ENCODE measurements around the gene ASCC3. TPM values are rescaled to one million over a fixed set of nuclear protein-coding genes. Genes with fewer than 3 reads are reported as not detected.
A peak's percentile ranks its signal among the peaks of the same experiment; 100 is the strongest.

Gene ASCC3
- total and polyA plus RNA-seq, 2 experiments from 2014 or later: 49.1 to 60.2 TPM

- peak overlapping the region; percentile 23 for H3K4me2 ChIP-seq (ENCODE audit: unreplicated experiment)
- no peak overlapping the region; the same call in 1 of the 2 replicates for H3K9ac ChIP-seq
- no peak for TF ChIP-seq EZH2 (IDR thresholded peaks at IDR 0.05; ENCODE audit: insufficient read depth, poor library complexity, severe bottlenecking)
- TF ChIP-seq EZH2phosphoT487 (IDR thresholded peaks at IDR 0.05; ENCODE audit: insufficient read depth, low read depth): no peak
- H2AFZ ChIP-seq: no peak overlapping the region
- peaks cover 22% of the 10 kb centered on the region; the same call in 1 of the 2 replicates for H3F3A ChIP-seq (ENCODE audit: insufficient read depth)
- H3K27me3 ChIP-seq (replicated peaks; ENCODE audit: insufficient read depth): no peaks in the 10 kb centered on the region
- no peak overlapping the region for H3K4me3 ChIP-seq
- H3K27ac ChIP-seq: peak overlapping the region; percentile 48
- H3K36me3 ChIP-seq (ENCODE audit: low read depth): peaks cover 29% of the 10 kb centered on the region
- H3K9me3 ChIP-seq (ENCODE audit: low read depth): no peaks in the 10 kb centered on the region
- WGBS, 2 experiments (ENCODE audit: low coverage in 1 of 2, low lambda C conversion rate in 2 of 2, missing lambda C conversion rate in 2 of 2): 85 to 86% methylated on average over 2 of the region's 2 CpGs
- in situ Hi-C loops (cut with MboI): no loop called here
- no peaks in the 10 kb centered on the region for H3K9me2 ChIP-seq (ENCODE audit: insufficient read depth)
- DNase-seq: peak; percentile 66
- H4K20me1 ChIP-seq (ENCODE audit: insufficient read depth): no peaks in the 10 kb centered on the region
- H3K4me1 ChIP-seq (ENCODE audit: insufficient read depth): peaks cover 31% of the 10 kb centered on the region
- H3K79me2 ChIP-seq (ENCODE audit: insufficient read depth): no peaks in the 10 kb centered on the region
Observed at GRCh38 chr6:100622907-100623692, 258.0 kb downstream of the ASCC3 start.

GRCh38 chr6:100620085-100620840, 260.9 kb downstream of the ASCC3 start:
- Histone ChIP-seq H3K9me2 (ENCODE audit: insufficient read depth) (no peaks in the 10 kb centered on the region), H3K9ac (no peak overlapping the region), H3K27ac (peak overlapping the region; percentile 65), H3K4me1 (ENCODE audit: insufficient read depth) (peaks cover 35% of the 10 kb centered on the region), H3K4me3 (no peak overlapping the region; the same call in 1 of the 2 replicates), H3K4me2 (ENCODE audit: unreplicated experiment) (peak overlapping the region; percentile 45), H3K9me3 (ENCODE audit: low read depth) (no peaks in the 10 kb centered on the region), H4K20me1 (ENCODE audit: insufficient read depth) (no peaks in the 10 kb centered on the region), H3F3A (ENCODE audit: insufficient read depth) (peaks cover 22% of the 10 kb centered on the region; the same call in 1 of the 2 replicates), H2AFZ (no peak overlapping the region), H3K79me2 (ENCODE audit: insufficient read depth) (no peaks in the 10 kb centered on the region), H3K36me3 (ENCODE audit: low read depth) (peaks cover 14% of the 10 kb centered on the region), H3K27me3 (replicated peaks; ENCODE audit: insufficient read depth) (no peaks in the 10 kb centered on the region)
- no peak for TF ChIP-seq EZH2 (IDR thresholded peaks at IDR 0.05; ENCODE audit: insufficient read depth, poor library complexity, severe bottlenecking)
- TF ChIP-seq EZH2phosphoT487 (IDR thresholded peaks at IDR 0.05; ENCODE audit: insufficient read depth, low read depth): no peak
- WGBS, 2 experiments (ENCODE audit: low coverage in 1 of 2, low lambda C conversion rate in 2 of 2, missing lambda C conversion rate in 2 of 2): 93 to 96% methylated on average over 3 of the region's 3 CpGs
- in situ Hi-C loops (cut with MboI): no loop called here
- DNase-seq: peak; percentile 80

- Histone ChIP-seq H3K4me2 (ENCODE audit: unreplicated experiment) (no peak overlapping the region), H3K27me3 (replicated peaks; ENCODE audit: insufficient read depth) (no peaks in the 10 kb centered on the region), H3K36me3 (ENCODE audit: low read depth) (peaks cover 10% of the 10 kb centered on the region), H2AFZ (no peak overlapping the region), H3K9me3 (ENCODE audit: low read depth) (no peaks in the 10 kb centered on the region), H3K9ac (no peak overlapping the region), H4K20me1 (ENCODE audit: insufficient read depth) (no peaks in the 10 kb centered on the region), H3K9me2 (ENCODE audit: insufficient read depth) (no peaks in the 10 kb centered on the region), H3K4me1 (ENCODE audit: insufficient read depth) (peaks cover 43% of the 10 kb centered on the region), H3K4me3 (no peak overlapping the region), H3F3A (ENCODE audit: insufficient read depth) (peaks cover 17% of the 10 kb centered on the region; the same call in 1 of the 2 replicates), H3K79me2 (ENCODE audit: insufficient read depth) (no peaks in the 10 kb centered on the region), H3K27ac (no peak overlapping the region)
- no peak for TF ChIP-seq EZH2 (IDR thresholded peaks at IDR 0.05; ENCODE audit: insufficient read depth, poor library complexity, severe bottlenecking)
- no peak for TF ChIP-seq EZH2phosphoT487 (IDR thresholded peaks at IDR 0.05; ENCODE audit: insufficient read depth, low read depth)
- in situ Hi-C loops (cut with MboI): no loop called here
- WGBS, 2 experiments (ENCODE audit: low coverage in 1 of 2, low lambda C conversion rate in 2 of 2, missing lambda C conversion rate in 2 of 2): 99 to 100% methylated on average over 4 of the region's 4 CpGs
- no peak for DNase-seq
Observed at GRCh38 chr6:100618351-100618671, 262.8 kb downstream of the ASCC3 start.

GRCh38 chr6:100617633-100618350, 263.3 kb downstream of the ASCC3 start:
- no peak overlapping the region for H2AFZ ChIP-seq
- H3K27ac ChIP-seq: no peak overlapping the region
- H3K9me2 ChIP-seq (ENCODE audit: insufficient read depth): no peaks in the 10 kb centered on the region; the same call in 1 of the 2 replicates
- H3K9ac ChIP-seq: no peak overlapping the region
- H3K4me3 ChIP-seq: no peak overlapping the region
- in situ Hi-C loops (cut with MboI): no loop called here
- no peak for TF ChIP-seq EZH2 (IDR thresholded peaks at IDR 0.05; ENCODE audit: insufficient read depth, poor library complexity, severe bottlenecking)
- TF ChIP-seq EZH2phosphoT487 (IDR thresholded peaks at IDR 0.05; ENCODE audit: insufficient read depth, low read depth): no peak
- no peaks in the 10 kb centered on the region for H3K27me3 ChIP-seq (replicated peaks; ENCODE audit: insufficient read depth)
- H3F3A ChIP-seq (ENCODE audit: insufficient read depth): peaks cover 12% of the 10 kb centered on the region; the same call in 1 of the 2 replicates
- 93 to 99% methylated on average over 4 of the region's 4 CpGs for WGBS, 2 experiments (ENCODE audit: low coverage in 1 of 2, low lambda C conversion rate in 2 of 2, missing lambda C conversion rate in 2 of 2)
- H3K36me3 ChIP-seq (ENCODE audit: low read depth): peaks cover 9% of the 10 kb centered on the region
- peaks cover 38% of the 10 kb centered on the region for H3K4me1 ChIP-seq (ENCODE audit: insufficient read depth)
- no peaks in the 10 kb centered on the region for H4K20me1 ChIP-seq (ENCODE audit: insufficient read depth)
- no peaks in the 10 kb centered on the region for H3K9me3 ChIP-seq (ENCODE audit: low read depth)
- no peak overlapping the region for H3K4me2 ChIP-seq (ENCODE audit: unreplicated experiment)
- peak; percentile 41 for DNase-seq
- H3K79me2 ChIP-seq (ENCODE audit: insufficient read depth): no peaks in the 10 kb centered on the region

Data from GM23248 (cell line).